ENCODE data around the gene GLE1.

The GLE1 gene, protein sequence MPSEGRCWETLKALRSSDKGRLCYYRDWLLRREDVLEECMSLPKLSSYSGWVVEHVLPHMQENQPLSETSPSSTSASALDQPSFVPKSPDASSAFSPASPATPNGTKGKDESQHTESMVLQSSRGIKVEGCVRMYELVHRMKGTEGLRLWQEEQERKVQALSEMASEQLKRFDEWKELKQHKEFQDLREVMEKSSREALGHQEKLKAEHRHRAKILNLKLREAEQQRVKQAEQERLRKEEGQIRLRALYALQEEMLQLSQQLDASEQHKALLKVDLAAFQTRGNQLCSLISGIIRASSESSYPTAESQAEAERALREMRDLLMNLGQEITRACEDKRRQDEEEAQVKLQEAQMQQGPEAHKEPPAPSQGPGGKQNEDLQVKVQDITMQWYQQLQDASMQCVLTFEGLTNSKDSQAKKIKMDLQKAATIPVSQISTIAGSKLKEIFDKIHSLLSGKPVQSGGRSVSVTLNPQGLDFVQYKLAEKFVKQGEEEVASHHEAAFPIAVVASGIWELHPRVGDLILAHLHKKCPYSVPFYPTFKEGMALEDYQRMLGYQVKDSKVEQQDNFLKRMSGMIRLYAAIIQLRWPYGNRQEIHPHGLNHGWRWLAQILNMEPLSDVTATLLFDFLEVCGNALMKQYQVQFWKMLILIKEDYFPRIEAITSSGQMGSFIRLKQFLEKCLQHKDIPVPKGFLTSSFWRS

DNA sequence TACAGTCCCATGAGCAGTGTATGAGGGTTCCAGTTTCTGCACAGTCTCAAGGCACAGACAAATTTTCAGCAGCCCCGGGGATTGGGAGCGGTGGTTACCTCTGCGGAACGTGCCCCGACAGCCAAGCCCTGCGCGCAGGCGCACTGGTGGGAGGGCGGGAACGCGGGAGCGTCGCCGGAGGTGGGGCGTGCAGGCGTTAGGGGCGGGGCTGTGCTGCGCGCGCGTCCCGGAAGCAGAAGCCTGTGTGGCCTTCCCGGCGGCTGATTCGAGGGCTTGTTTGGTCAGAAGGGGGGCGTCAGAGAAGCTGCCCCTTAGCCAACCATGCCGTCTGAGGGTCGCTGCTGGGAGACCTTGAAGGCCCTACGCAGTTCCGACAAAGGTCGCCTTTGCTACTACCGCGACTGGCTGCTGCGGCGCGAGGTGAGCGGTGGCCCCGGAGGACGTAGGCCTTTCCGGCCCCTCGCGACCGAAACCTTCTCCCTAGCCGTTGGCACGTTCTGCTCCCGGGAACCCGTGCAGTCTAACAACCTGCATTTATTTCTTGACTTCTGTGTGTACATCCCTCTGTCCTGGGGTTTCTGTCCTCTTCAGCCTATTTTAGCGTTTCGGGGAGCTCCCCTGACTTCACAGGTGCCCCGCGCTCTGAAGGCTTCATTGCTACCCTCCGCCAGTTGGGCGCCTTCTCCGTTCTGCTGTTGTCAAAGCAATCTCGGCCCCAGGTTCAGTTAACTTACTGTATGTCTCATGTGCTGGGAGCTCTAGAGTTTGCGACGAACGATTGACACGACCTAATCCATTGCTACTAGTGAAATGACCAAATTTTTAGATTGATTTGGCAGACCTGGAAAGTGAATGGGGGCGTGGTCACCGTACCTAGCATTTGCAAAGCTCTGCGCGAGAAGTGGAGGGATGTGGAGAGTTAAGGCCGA, at the start of gene GLE1:
GLE1 (plus strand) TSS at position 235 of the 929 bp plus-strand sequence; CDS start at position 322, 87 bp downstream.
- no peak for TF ChIP-seq GATA2 (IDR thresholded peaks at IDR 0.05; ENCODE audit: low read depth, low read length)
- no peak for TF ChIP-seq GATA3 (IDR thresholded peaks at IDR 0.05; ENCODE audit: low read depth, low read length)

DNA sequence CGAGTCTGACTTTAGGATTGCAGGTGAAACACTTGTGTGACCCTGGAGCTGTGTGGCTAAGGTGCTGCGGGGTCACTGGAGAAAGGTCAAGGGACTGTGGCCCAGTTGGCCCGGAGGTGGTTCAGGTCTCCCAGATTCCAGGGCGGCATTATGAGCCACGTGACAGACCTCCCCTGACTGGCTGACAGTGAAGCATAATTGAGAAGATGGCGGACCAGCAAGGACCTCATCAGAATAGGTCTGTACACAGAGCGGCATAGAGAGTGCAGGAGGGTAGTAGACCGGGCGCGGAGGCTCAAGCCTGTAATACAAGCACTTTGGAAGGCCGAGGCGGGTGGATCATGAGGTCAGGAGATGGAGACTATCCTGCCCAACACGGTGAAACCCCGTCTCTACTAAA, 49.5 kb upstream of the GLE1 start:
- TF ChIP-seq GATA3 (IDR thresholded peaks at IDR 0.05; ENCODE audit: low read depth, low read length): no peak
- TF ChIP-seq GATA2 (IDR thresholded peaks at IDR 0.05; ENCODE audit: low read depth, low read length): no peak

DNA sequence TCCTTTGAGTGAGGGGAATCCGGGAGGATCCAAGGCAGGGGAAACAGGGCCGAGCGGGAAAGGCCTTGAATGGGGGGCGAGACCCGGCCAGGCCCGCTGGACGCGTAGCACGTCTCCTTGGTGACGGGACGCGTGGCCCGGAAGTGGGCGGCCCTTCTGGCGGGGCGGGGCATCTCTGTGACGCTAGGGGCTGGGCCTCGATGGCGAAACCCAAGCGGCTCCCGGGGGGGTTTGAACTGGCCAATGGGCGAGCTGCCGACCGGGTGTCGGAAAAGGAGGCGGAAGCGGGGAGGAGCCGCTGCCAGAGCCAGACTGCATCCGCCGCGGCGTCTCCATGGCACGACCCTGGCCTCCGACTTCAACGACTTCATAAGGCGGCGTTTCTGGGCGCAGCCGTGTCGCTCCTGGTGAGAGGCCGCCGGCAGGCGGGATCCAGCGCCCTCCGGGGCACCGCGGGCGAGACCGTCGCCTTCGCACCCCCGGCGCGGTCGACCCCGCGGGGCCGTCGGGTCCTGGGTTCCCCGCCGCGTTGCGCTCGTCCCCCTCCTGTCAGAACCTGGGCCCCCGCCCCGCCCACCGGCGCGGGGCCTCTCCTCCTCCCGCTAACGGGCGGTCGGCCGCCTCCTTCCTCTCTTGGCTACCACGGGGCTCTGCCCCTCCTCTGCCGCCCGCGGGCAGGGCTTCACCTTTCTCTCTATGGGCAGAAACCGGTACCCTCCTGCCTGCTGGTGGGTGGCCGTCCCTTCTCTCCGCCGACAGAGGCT, 48.5 kb upstream of the GLE1 start, which contains the start of gene ODF2:
ODF2 (plus strand) TSS at position 158 of the 764 bp plus-strand sequence; CDS start at position 244, 86 bp downstream.
- TF ChIP-seq GATA2 (IDR thresholded peaks at IDR 0.05; ENCODE audit: low read depth, low read length) (no peak), GATA3 (IDR thresholded peaks at IDR 0.05; ENCODE audit: low read depth, low read length) (no peak)

DNA sequence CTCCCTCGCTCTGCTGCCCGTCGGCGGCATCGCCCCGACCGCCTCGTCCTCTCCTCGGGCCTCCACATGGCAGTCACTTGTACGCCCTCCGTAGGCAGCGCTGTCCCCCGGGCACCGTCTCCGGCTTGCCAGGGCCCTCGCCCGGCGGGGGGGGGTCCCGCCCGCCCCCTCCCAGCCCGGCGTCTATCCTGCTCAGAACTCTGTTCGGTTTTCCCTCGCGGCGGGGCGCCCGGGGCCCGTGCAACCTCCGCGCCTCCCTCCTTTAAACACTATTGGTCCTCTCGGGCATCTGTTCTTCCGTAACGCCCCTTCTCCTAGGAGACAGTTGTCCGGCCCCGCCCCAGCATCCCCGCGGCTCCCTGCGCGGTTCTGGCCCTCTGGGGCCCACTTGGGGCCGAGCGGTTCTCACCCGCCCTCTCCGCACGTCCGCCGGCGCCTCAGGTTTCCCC, 47.9 kb upstream of the GLE1 start:
- TF ChIP-seq GATA3 (IDR thresholded peaks at IDR 0.05; ENCODE audit: low read depth, low read length): no peak
- no peak for TF ChIP-seq GATA2 (IDR thresholded peaks at IDR 0.05; ENCODE audit: low read depth, low read length)

DNA sequence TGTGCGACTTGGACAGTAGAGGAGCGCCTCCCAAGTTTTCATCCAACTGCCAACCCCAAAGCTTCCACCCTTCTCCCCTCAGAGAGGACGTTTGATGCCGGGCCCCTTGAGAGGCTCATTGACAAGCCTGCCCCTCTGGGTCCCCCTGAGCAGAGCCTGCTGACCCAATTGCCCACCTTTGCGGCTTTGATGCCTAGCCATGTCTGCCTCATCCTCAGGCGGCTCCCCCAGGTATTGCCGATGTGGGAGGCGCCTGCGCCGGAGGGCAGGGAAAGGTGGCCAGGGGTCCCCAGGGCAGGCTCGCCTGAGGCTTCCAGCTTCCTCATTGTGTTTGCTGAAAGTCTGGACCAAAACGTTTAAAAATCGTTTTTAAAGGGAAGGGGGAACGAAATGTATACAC, 47.3 kb upstream of the GLE1 start:
- TF ChIP-seq GATA2 (IDR thresholded peaks at IDR 0.05; ENCODE audit: low read depth, low read length) (no peak), GATA3 (IDR thresholded peaks at IDR 0.05; ENCODE audit: low read depth, low read length) (no peak)

DNA sequence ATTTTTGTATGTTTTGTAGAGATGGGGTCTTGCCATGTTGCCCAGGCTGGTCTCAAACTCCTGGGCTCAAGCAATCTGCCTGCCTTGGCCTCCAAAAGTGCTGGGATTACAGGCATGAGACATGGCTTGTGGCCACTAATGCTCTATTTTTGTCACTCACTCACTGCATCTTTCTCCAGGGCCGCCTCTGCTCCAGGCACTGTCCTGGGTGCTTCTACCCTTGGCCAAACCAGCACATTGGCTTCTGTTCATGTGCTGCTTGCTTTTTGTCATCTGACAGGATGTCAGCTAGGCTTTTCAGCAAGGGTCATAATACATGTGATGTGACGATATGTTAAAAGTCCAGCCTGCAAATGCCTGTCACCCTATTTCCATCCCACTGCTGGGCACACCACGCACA, 45.5 kb upstream of the GLE1 start:
- TF ChIP-seq GATA2 (IDR thresholded peaks at IDR 0.05; ENCODE audit: low read depth, low read length) (no peak), GATA3 (IDR thresholded peaks at IDR 0.05; ENCODE audit: low read depth, low read length) (no peak)

DNA sequence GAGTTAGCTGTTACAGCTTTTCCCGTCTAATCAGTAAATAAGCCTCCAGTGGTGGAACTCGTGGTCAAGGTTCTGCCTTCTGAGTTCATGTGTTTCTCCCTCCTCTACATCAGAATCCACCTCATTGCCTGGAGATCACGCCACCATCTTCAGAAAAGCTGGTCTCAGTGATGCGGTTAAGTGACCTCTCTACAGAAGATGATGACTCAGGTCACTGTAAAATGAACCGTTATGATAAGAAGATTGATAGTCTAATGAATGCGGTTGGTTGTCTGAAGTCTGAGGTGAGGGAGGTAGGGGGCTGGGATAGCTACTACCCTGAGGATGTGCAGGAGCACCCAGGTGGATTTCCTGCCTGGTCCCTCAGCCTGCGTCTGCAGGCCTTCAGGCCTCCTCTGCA, 35.4 kb upstream of the GLE1 start:
- TF ChIP-seq GATA2 (IDR thresholded peaks at IDR 0.05; ENCODE audit: low read depth, low read length) (no peak), GATA3 (IDR thresholded peaks at IDR 0.05; ENCODE audit: low read depth, low read length) (no peak)

DNA sequence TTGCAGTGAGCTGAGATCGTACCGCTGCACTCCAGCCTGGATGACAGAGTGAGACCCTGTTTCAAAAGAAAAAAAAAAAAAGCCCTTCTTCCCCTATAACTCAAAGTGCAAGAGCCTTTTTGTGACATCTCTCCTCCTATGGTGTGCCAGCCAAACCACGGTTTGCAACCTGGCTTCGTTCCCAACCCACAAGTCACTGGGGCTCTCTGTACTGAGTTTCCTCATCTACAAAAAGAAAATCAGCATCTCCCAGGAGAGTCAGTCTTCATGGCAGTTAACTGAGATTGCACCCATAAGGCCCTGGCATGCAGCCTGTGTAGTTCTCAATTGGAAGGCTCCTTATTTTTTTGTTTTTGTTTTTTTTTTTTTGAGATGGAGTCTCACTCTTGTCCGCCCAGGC, 34.0 kb upstream of the GLE1 start:
- TF ChIP-seq GATA2 (IDR thresholded peaks at IDR 0.05; ENCODE audit: low read depth, low read length) (no peak), GATA3 (IDR thresholded peaks at IDR 0.05; ENCODE audit: low read depth, low read length) (no peak)

DNA sequence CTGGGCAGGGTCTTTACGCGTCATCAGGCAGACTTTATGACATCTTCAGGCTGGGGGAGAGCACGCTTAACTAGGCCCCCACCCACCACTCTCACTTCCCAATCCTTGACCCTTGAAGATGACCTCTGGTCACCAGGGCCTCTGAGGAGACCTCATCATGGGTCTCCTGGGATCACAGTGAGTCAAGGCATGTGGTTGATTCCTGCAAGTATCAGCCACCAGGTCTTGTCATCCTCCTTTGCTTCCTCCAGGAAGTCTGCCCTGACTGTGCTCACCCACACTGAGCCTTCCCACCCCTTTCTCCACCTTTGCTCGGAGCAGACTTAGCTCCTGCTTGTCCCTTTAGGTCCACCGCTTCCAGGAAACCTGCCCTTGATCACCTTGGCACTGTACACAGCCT, 31.4 kb upstream of the GLE1 start:
- TF ChIP-seq GATA3 (IDR thresholded peaks at IDR 0.05; ENCODE audit: low read depth, low read length): no peak
- TF ChIP-seq GATA2 (IDR thresholded peaks at IDR 0.05; ENCODE audit: low read depth, low read length): no peak

DNA sequence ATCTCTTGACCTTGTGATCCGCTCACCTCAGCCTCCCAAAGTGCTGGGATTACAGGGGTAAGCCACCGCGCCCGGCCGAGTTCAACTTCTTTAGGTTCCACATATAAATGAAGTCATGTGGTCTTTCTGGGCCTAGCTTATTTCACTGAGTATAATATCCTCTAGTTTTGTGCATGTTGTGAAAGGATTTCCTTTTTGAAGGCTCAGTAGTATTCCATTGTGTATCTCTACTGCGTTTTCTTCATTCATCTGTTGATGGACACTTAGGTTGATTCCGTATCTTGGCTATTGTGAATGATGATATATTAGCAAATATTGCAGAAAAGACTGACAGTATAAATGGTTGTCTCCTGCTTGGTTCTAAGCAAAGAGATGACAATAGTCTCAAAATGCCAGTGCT, 28.7 kb upstream of the GLE1 start:
- TF ChIP-seq GATA3 (IDR thresholded peaks at IDR 0.05; ENCODE audit: low read depth, low read length) (no peak), GATA2 (IDR thresholded peaks at IDR 0.05; ENCODE audit: low read depth, low read length) (no peak)

DNA sequence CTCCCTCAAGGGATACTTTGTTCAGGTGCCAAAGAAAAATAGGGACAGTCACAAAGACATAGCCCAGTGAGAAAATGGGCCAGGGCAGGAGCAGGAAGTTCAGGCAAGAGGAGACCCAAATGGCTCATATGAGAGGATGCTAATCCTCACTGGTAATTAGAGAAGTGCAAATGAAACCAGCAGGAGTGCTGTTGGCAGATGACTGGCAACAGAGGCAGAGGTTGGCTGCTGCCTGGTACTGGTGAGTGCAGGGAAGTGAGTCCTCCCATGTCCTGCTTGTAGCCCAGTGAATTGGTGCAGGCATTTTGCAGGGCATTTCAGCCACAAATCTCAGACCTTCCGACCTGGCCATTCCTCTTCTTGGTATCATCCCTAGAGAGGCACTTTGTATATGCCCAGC, 25.3 kb upstream of the GLE1 start:
- TF ChIP-seq GATA2 (IDR thresholded peaks at IDR 0.05; ENCODE audit: low read depth, low read length): no peak
- TF ChIP-seq GATA3 (IDR thresholded peaks at IDR 0.05; ENCODE audit: low read depth, low read length): no peak

DNA sequence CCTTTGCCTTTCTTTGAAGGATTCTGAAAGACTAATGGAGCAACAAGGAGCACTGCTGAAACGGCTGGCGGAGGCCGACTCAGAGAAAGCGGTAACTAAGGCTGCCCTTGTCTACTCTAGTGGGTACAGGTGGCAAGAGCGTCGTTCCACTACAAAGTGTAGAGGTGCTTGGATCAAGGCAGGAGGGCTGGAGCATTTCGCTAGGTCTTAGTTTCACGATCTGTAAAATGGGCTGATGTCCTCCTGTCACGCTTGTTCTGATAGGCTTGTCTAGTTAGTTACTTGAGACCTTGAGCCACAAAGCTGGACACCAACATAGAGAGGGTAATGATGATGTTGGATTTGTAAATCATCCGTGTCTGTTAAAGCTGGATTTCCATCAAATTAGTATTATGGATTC, 23.0 kb upstream of the GLE1 start:
- TF ChIP-seq GATA3 (IDR thresholded peaks at IDR 0.05; ENCODE audit: low read depth, low read length): no peak
- no peak for TF ChIP-seq GATA2 (IDR thresholded peaks at IDR 0.05; ENCODE audit: low read depth, low read length)

DNA sequence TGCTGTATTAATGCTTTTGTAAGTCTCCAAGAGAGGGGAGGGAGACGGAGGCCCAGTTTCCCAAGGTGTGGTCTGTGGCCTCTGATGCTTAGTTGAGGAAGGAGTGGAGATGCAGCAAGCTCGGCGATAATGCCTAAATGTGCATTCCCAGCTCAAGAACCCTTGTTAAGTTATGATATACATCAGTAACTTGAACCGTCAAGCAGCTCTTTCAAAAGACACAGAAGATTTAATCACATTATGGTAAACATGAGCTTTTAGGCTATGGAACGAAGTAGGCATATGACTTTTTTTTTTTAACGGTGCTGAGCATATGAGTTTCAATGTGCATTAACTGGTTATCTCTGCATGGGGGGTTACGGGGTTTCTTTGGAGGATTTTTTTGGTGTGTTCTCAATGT, 22.3 kb upstream of the GLE1 start:
- TF ChIP-seq GATA3 (IDR thresholded peaks at IDR 0.05; ENCODE audit: low read depth, low read length) (no peak), GATA2 (IDR thresholded peaks at IDR 0.05; ENCODE audit: low read depth, low read length) (no peak)
